Lower leg skin (tissue), 3 donors: ENCODE data around the gene D2HGDH.

Experiments used
- CTCF ChIP-seq, 3 donors: fragments of 450-650 bp; IDR thresholded peaks; one replicate each; pipeline ENCODE4 v1.5.1; 2016; ENCODE audit warnings: antibody characterized with exemption in 3 of 3, mild to moderate bottlenecking in 3 of 3, moderate library complexity in 2 of 3
- POLR2A ChIP-seq, 2 donors: fragments of 450-650 bp; IDR thresholded peaks; one replicate each; pipeline ENCODE4 v1.6.1; 2016 to 2017; ENCODE audit warnings: antibody characterized with exemption in 2 of 2, mild to moderate bottlenecking in 1 of 2, moderate library complexity in 1 of 2

- TF ChIP-seq CTCF (IDR thresholded peaks at IDR 0.05) (no peak), POLR2A (IDR thresholded peaks at IDR 0.05) (no peak)
Measured at GRCh38 chr2:241777170-241777685, 42.8 kb downstream of the D2HGDH start.
